Naive thymus-derived CD4-positive, alpha-beta T cell (primary cell): ENCODE results near the gene EDN2. TPM values are rescaled to one million over a fixed set of nuclear protein-coding genes. Genes with fewer than 3 reads are reported as not detected.

ENCODE experiments used
- ATAC-seq: fragments of 150-1000 bp; cut with Tn5 transposase; 2 replicates; pipeline ENCODE4 v1.10.0; 2021; ENCODE audit warnings: mild to moderate bottlenecking, moderate library complexity
- CTCF ChIA-PET: fragments of 350-600 bp; sonication (Branson Sonifier 250); formaldehyde crosslinking; loops from one replicate; lab custom pipeline; 2021; ENCODE audit warnings: antibody characterized with exemption; lab: Charles Lee
- POLR2A ChIA-PET: fragments of 350-600 bp; sonication (Branson Sonifier 250); formaldehyde crosslinking; loops from one replicate; lab custom pipeline; 2021; ENCODE audit warnings: antibody characterized with exemption, inconsistent platforms; lab: Charles Lee
- DNase-seq, 9 donors: peaks; one replicate each; pipeline versions ENCODE4 v3.0.0 to v3.0.0-alpha.2; 2020 to 2022; ENCODE audit warnings: mixed read lengths in 1 of 9
- H3K27ac ChIP-seq: one replicate; pipeline ENCODE4 v1.7.0; 2013; ENCODE audit warnings: mild to moderate bottlenecking, low read depth, low read length, moderate library complexity
- H3K27me3 ChIP-seq, 2 donors: one replicate each; pipeline ENCODE4 v1.7.0; 2013; ENCODE audit warnings: low read length in 2 of 2, mild to moderate bottlenecking in 2 of 2, moderate library complexity in 2 of 2; ENCODE audit not compliant: control insufficient read depth in 2 of 2, insufficient read depth in 2 of 2
- H3K36me3 ChIP-seq, 3 experiments: 1 replicate in 2 of 3; 2 replicates in 1 of 3; pipeline ENCODE4 v1.7.0; 2013; ENCODE audit warnings: low read length in 3 of 3, mild to moderate bottlenecking in 3 of 3, moderate library complexity in 1 of 3; ENCODE audit not compliant: insufficient read depth in 3 of 3, control insufficient read depth in 2 of 3
- H3K4me1 ChIP-seq, 2 donors: one replicate each; pipeline ENCODE4 v1.7.0; 2013; ENCODE audit warnings: low read length in 2 of 2, mild to moderate bottlenecking in 2 of 2, moderate library complexity in 1 of 2; ENCODE audit not compliant: control insufficient read depth in 2 of 2, insufficient read depth in 2 of 2
- H3K4me3 ChIP-seq: 2 replicates; pipeline ENCODE4 v1.7.0; 2013; ENCODE audit warnings: mild to moderate bottlenecking, low read length
- H3K9me3 ChIP-seq, 3 experiments: 1 replicate in 2 of 3; 2 replicates in 1 of 3; pipeline ENCODE4 v1.7.0; 2013; ENCODE audit warnings: low read length in 3 of 3; ENCODE audit not compliant: control insufficient read depth in 2 of 3
- H3K27ac Mint-ChIP-seq, 9 donors: one replicate each; pipeline ENCODE4 v1.8.0; 2020 to 2022; ENCODE audit warnings: mixed read lengths in 9 of 9, mild to moderate bottlenecking in 8 of 9, moderate library complexity in 5 of 9, inconsistent platforms in 2 of 9
- H3K27me3 Mint-ChIP-seq, 5 donors: one replicate each; pipeline ENCODE4 v1.8.0; 2021 to 2022; ENCODE audit warnings: mixed read lengths in 5 of 5, mild to moderate bottlenecking in 1 of 5
- H3K36me3 Mint-ChIP-seq, 5 donors: one replicate each; pipeline ENCODE4 v1.8.0; 2020 to 2022; ENCODE audit warnings: mixed read lengths in 5 of 5, mild to moderate bottlenecking in 3 of 5, inconsistent platforms in 1 of 5
- H3K4me1 Mint-ChIP-seq, 7 donors: one replicate each; pipeline ENCODE4 v1.8.0; 2020 to 2022; ENCODE audit warnings: mixed read lengths in 7 of 7, mild to moderate bottlenecking in 3 of 7, inconsistent platforms in 1 of 7
- H3K4me3 Mint-ChIP-seq, 10 donors: one replicate each; pipeline ENCODE4 v1.8.0; 2020 to 2022; ENCODE audit warnings: mild to moderate bottlenecking in 10 of 10, mixed read lengths in 10 of 10, moderate library complexity in 6 of 10, inconsistent platforms in 2 of 10
- H3K9me3 Mint-ChIP-seq, 11 donors: one replicate each; pipeline ENCODE4 v1.8.0; 2020 to 2022; ENCODE audit warnings: mixed read lengths in 11 of 11, mild to moderate bottlenecking in 4 of 11, inconsistent platforms in 1 of 11, moderate library complexity in 1 of 11
- intact Hi-C, 2 donors: fragments of 100-400 bp; cut with micrococcal nuclease; formaldehyde crosslinking; loops; one replicate each; pipeline ENCODE4 v1.15.1; 2023
- polyA plus RNA-seq, 2 donors: library from polyadenylated mRNA; unstranded; fragments of 300-500 nt; fragmentation: Illumina TruSeq; gene quantifications; one replicate each; pipeline ENCODE4 v1.2.3, GENCODE V29; 2021
- total RNA-seq, 6 experiments: library from RNA in 5 of 6; stranded (reverse) in 5 of 6; gene quantifications; 1 replicate in 5 of 6; 2 replicates in 1 of 6; pipeline ENCODE4 v1.2.3 and lab custom pipeline; 2021 to 2026

Gene EDN2
- total and polyA plus RNA-seq, 7 experiments from 2014 or later: not detected

- Mint-ChIP-seq H3K4me1 (peaks cover 0 to 3% (median 0%) of the 10 kb centered on the region in 7 donors), H3K4me3 (no peak overlapping the region), H3K27me3 (peaks cover 20 to 37% (median 26%) of the 10 kb centered on the region in 5 donors), H3K36me3 (no peaks in the 10 kb centered on the region), H3K27ac (no peak overlapping the region), H3K9me3 (no peaks in the 10 kb centered on the region)
- H3K4me1 ChIP-seq: no peaks in the 10 kb centered on the region
- intact Hi-C loops: loop anchor here (5.0 kb wide), 1 partner anchor 153 kb away; no protein-coding TSS in a partner anchor
- no peak overlapping the region for H3K27ac ChIP-seq
- no peak for ATAC-seq
- DNase-seq: no peak
- no peaks in the 10 kb centered on the region for H3K27me3 ChIP-seq
- CTCF ChIA-PET: interaction anchor here (0.7 to 1.1 kb wide), 2 partner anchors 152 to 168 kb away, joined by 3 read pairs; no protein-coding TSS in a partner anchor
- no peak overlapping the region for H3K4me3 ChIP-seq
- POLR2A ChIA-PET: no interaction called here
- no peaks in the 10 kb centered on the region for H3K9me3 ChIP-seq
- H3K36me3 ChIP-seq: no peaks in the 10 kb centered on the region
Observed at GRCh38 chr1:41434748-41435449, 49.6 kb downstream of the EDN2 start.

DNA sequence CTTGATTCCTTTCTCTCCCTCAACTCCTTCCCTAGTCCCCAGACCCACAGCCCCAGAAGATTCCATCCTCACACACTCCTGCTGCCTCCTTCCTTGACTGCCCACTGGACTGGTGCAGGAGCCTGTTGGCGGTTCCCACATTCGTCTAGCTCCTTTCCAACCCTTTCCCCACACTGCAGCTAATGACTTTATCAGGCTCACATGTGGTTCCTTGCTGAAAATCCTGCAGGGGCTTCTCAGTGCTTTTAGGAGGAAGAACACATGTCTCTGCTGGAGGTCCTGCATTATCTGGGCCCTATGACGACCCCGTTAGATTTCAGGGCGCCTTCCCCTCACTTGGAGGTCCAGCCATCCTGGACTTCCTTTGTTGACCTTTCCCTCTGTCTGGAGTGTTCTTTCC lies 50.2 kb downstream of the EDN2 start:
- no peaks in the 10 kb centered on the region for H3K27me3 ChIP-seq
- DNase-seq (no peak), ATAC-seq (no peak)
- ChIA-PET CTCF (interaction anchor here (1.1 kb wide), 1 partner anchor 151 kb away, joined by 3 read pairs; no protein-coding TSS in a partner anchor), POLR2A (no interaction called here)
- intact Hi-C loops: loop anchor here (5.0 kb wide), 1 partner anchor 152 kb away; no protein-coding TSS in a partner anchor
- Mint-ChIP-seq H3K27ac (no peak overlapping the region), H3K4me1 (peaks cover 0 to 3% (median 0%) of the 10 kb centered on the region in 7 donors), H3K27me3 (peaks cover 17 to 37% (median 26%) of the 10 kb centered on the region in 5 donors), H3K36me3 (no peaks in the 10 kb centered on the region), H3K4me3 (no peak overlapping the region), H3K9me3 (no peaks in the 10 kb centered on the region)
- H3K36me3 ChIP-seq: no peaks in the 10 kb centered on the region
- no peaks in the 10 kb centered on the region for H3K4me1 ChIP-seq
- no peak overlapping the region for H3K4me3 ChIP-seq
- no peak overlapping the region for H3K27ac ChIP-seq
- H3K9me3 ChIP-seq: no peaks in the 10 kb centered on the region

- ChIA-PET CTCF (interaction anchor here (0.6 to 0.8 kb wide), 2 partner anchors 165 to 203 kb away, joined by 3 read pairs; no protein-coding TSS in a partner anchor), POLR2A (no interaction called here)
- Histone ChIP-seq H3K4me3 (no peak overlapping the region), H3K4me1 (no peaks in the 10 kb centered on the region), H3K27ac (no peak overlapping the region), H3K36me3 (no peaks in the 10 kb centered on the region), H3K27me3 (no peaks in the 10 kb centered on the region), H3K9me3 (no peaks in the 10 kb centered on the region)
- H3K9me3 Mint-ChIP-seq: no peaks in the 10 kb centered on the region
- no peaks in the 10 kb centered on the region for H3K36me3 Mint-ChIP-seq
- ATAC-seq (no peak), DNase-seq (no peak)
- H3K4me1 Mint-ChIP-seq: peaks cover 0 to 4% (median 0%) of the 10 kb centered on the region in 7 donors
- intact Hi-C loops: loop anchor here (5.0 kb wide), 1 partner anchor 151 kb away; no protein-coding TSS in a partner anchor
- no peak overlapping the region for H3K4me3 Mint-ChIP-seq
- no peak overlapping the region for H3K27ac Mint-ChIP-seq
- peaks cover 17 to 37% (median 34%) of the 10 kb centered on the region in 5 donors for H3K27me3 Mint-ChIP-seq
Observed at GRCh38 chr1:41433501-41433900, 51.0 kb downstream of the EDN2 start.

DNA sequence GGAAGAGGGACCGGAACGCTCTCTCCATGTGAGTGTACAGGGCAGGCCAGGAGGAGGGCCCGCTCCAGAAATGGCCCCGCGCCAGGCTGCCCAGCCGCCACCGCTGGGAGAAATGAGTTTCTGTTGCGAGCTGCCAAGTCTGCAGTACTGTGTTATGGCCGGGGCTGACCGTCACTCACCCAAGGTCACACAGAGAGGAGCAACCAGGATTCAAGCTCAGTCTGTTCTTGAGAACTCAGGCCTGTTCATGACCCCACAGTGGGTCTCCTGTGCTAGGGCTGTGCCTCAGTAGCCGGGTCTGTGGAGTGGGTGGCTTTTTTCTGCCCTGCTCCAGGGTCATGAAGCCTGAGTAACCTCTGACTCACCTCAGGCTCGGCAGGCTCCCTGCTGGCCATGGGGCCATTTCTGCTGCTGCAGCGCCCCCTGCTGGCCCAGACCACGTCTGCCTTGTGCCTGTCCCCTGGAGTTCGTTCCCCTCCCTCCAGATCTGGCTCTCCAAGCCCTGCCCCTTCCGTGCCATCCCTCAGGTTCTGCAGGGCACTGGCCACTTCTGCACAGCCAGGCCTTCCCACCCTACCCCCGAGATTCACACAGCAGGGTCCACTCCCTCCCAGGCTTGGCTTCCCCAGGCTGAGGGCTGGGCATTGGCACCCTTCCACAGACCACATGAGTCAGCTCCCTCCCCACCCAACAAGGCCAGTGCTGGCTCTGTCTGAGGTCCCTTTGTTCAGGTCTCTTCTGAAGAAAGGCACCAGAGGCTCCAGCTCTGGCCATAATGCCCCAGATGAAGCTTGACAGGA lies 51.8 kb downstream of the EDN2 start:
- Mint-ChIP-seq H3K36me3 (no peaks in the 10 kb centered on the region), H3K27ac (no peak overlapping the region), H3K4me1 (peaks cover 0 to 8% (median 0%) of the 10 kb centered on the region in 7 donors), H3K27me3 (peaks cover 14 to 41% (median 37%) of the 10 kb centered on the region in 5 donors), H3K9me3 (no peaks in the 10 kb centered on the region), H3K4me3 (no peak overlapping the region)
- Histone ChIP-seq H3K9me3 (no peaks in the 10 kb centered on the region), H3K27me3 (no peaks in the 10 kb centered on the region), H3K4me1 (no peaks in the 10 kb centered on the region), H3K27ac (no peak overlapping the region), H3K36me3 (no peaks in the 10 kb centered on the region), H3K4me3 (no peak overlapping the region)
- CTCF ChIA-PET: interaction anchor here (0.8 to 1.1 kb wide), 2 partner anchors 164 to 166 kb away, joined by 3 to 4 read pairs; no protein-coding TSS in a partner anchor
- peak; percentile 21 to 80 (median 52) for DNase-seq
- peak; percentile 89 for ATAC-seq
- intact Hi-C loops: loop anchor here (1.0 to 5.0 kb wide), 2 partner anchors 150 to 164 kb away; no protein-coding TSS in a partner anchor
- POLR2A ChIA-PET: no interaction called here

GRCh38 chr1:41431490-41432350 lies 52.8 kb downstream of the EDN2 start:
- H3K36me3 Mint-ChIP-seq: no peaks in the 10 kb centered on the region
- no peak for DNase-seq
- peaks cover 8 to 36% (median 33%) of the 10 kb centered on the region in 5 donors for H3K27me3 Mint-ChIP-seq
- H3K4me1 Mint-ChIP-seq: peaks cover 0 to 8% (median 0%) of the 10 kb centered on the region in 7 donors
- Histone ChIP-seq H3K36me3 (no peaks in the 10 kb centered on the region), H3K4me3 (no peak overlapping the region), H3K4me1 (no peaks in the 10 kb centered on the region), H3K27ac (no peak overlapping the region), H3K27me3 (no peaks in the 10 kb centered on the region), H3K9me3 (no peaks in the 10 kb centered on the region)
- no peak overlapping the region for H3K27ac Mint-ChIP-seq
- no peak for ATAC-seq
- intact Hi-C loops: loop anchor here (1.0 to 5.0 kb wide), 2 partner anchors 149 to 163 kb away; no protein-coding TSS in a partner anchor
- H3K4me3 Mint-ChIP-seq: no peak overlapping the region
- H3K9me3 Mint-ChIP-seq: no peaks in the 10 kb centered on the region
- POLR2A ChIA-PET: no interaction called here
- CTCF ChIA-PET: interaction anchor here (1.1 kb wide), 1 partner anchor 165 kb away, joined by 4 read pairs; no protein-coding TSS in a partner anchor

GRCh38 chr1:41430582-41430981 lies 53.9 kb downstream of the EDN2 start:
- no peak for ATAC-seq
- Mint-ChIP-seq H3K4me1 (peaks cover 0 to 8% (median 0%) of the 10 kb centered on the region in 7 donors), H3K4me3 (no peak overlapping the region), H3K27me3 (peaks cover 6 to 32% (median 29%) of the 10 kb centered on the region in 5 donors), H3K36me3 (no peaks in the 10 kb centered on the region), H3K9me3 (no peaks in the 10 kb centered on the region), H3K27ac (no peak overlapping the region)
- ChIA-PET POLR2A (no interaction called here), CTCF (no interaction called here)
- H3K4me3 ChIP-seq: no peak overlapping the region
- H3K27me3 ChIP-seq: no peaks in the 10 kb centered on the region
- H3K9me3 ChIP-seq: no peaks in the 10 kb centered on the region
- no peak overlapping the region for H3K27ac ChIP-seq
- no peaks in the 10 kb centered on the region for H3K36me3 ChIP-seq
- no peak for DNase-seq
- H3K4me1 ChIP-seq: no peaks in the 10 kb centered on the region
- intact Hi-C loops: loop anchor here (5.0 kb wide), 1 partner anchor 148 kb away; no protein-coding TSS in a partner anchor
